Uterus (tissue), 4 donors: ENCODE measurements around the gene LBH. TPM values are rescaled to one million over a fixed set of nuclear protein-coding genes. Genes with fewer than 3 reads are reported as not detected.

ENCODE experiments used
- DNase-seq, 2 donors: peaks; one replicate each; pipeline ENCODE4 v3.0.0-alpha.2; 2019 to 2020
- H3K27ac ChIP-seq, 2 donors: fragments of 200-600 bp; sonication (generic); 1 replicate in 1 of 2; 2 replicates in 1 of 2; pipeline ENCODE4 v1.5.1; 2016 to 2018
- H3K27me3 ChIP-seq, 2 donors: fragments of 200-600 bp; sonication (generic); one replicate each; pipeline ENCODE4 v1.5.1; 2018 to 2019; ENCODE audit warnings: control low read depth in 1 of 2
- H3K36me3 ChIP-seq, 2 donors: fragments of 200-600 bp; sonication (generic); one replicate each; pipeline ENCODE4 v1.5.1; 2019; ENCODE audit warnings: control low read depth in 1 of 2
- H3K4me1 ChIP-seq, 2 donors: fragments of 200-600 bp; sonication (generic); one replicate each; pipeline ENCODE4 v1.5.1; 2018 to 2019; ENCODE audit warnings: control low read depth in 1 of 2
- H3K4me3 ChIP-seq, 2 donors: fragments of 200-600 bp; sonication (generic); 1 replicate in 1 of 2; 2 replicates in 1 of 2; pipeline ENCODE4 v1.5.1; 2018 to 2019; ENCODE audit warnings: mild to moderate bottlenecking in 1 of 2
- H3K9me3 ChIP-seq, 2 donors: fragments of 200-600 bp; sonication (generic); one replicate each; pipeline ENCODE4 v1.5.1; 2019; ENCODE audit warnings: control low read depth in 1 of 2
- CTCF ChIP-seq, 4 experiments: fragments of 200-600 bp in 2 of 4; fragments of 450-650 bp in 2 of 4; sonication (generic) in 2 of 4; IDR thresholded peaks; one replicate each; pipeline ENCODE4 v1.5.1; 2016 to 2019; ENCODE audit warnings: antibody characterized with exemption in 4 of 4, mild to moderate bottlenecking in 2 of 4, moderate library complexity in 1 of 4
- POLR2A ChIP-seq, 2 donors: fragments of 450-650 bp; IDR thresholded peaks; one replicate each; pipeline ENCODE4 v1.6.1; 2016; ENCODE audit warnings: antibody characterized with exemption in 2 of 2, mild to moderate bottlenecking in 1 of 2, moderate library complexity in 1 of 2
- intact Hi-C: fragments of 100-400 bp; cut with DNase I; formaldehyde crosslinking; loops from one replicate; pipeline ENCODE4 v1.15.1; 2023; ENCODE audit warnings: low total_unique reads
- total RNA-seq, 4 donors: library from RNA; depleted of rRNA in 3 of 4; stranded (reverse); fragments of >200 nt in 3 of 4; gene quantifications; one replicate each; pipeline versions ENCODE4 v1.1.0 to v1.2.4, GENCODE V29; 2014 to 2023
- donor health status: DM: yes; HTN: yes; CAD: no.

Gene LBH
- total RNA-seq, 4 donors from 2014 or later, result 30.7 to 94.3 (median 64.5) TPM

DNA sequence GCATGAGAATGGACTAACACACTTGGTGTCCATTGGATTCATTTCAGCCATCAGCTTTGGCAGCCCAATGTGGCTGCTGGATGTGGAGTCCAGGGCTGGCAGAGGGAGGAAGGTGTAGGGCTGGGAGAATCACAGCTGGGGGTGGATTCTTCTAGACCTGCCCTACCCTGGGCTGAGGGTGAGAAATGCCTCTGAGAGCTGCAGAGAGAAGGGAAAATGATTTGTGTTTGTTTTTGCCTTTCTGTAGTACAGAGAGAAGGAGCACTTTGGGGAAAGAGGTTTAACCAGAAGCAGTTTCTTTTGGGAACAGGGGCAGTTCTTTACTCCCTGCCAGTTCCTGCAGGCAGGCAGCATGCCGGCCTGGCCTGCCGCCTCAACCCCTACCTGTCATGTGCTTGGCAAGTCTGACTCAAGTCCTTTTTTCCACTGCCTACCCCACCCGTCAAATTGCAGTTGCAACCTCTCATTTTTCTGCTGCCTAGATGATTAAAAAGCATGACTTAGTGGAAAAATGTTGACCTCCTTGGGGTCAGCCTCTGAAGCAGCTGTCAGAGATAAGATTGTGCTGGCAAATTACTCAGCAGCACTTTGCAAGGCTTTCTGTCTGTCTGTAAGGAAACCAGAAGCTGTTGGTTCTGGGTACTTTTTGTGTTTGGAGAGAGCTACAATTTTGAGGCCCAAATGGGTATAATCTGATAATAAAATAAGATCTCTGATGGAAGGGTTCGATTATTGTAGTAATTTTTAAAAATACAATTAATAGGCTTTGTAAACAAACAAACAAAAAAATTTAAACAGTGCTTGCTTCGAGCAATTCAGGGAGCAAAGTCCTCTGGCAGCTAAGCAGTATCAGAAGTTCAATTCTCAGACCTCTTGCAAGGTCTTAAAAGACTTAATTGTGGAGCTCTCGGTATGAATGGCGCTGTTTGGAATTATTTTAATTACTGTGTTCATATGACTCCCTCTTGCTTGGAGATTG, 21.7 kb downstream of the LBH start:
- Histone ChIP-seq H3K9me3 (no peaks in the 10 kb centered on the region), H3K36me3 (no peaks in the 10 kb centered on the region), H3K4me3 (no peak overlapping the region), H3K27me3 (no peaks in the 10 kb centered on the region), H3K4me1 (peaks cover 0 to 8% of the 10 kb centered on the region in 2 donors), H3K27ac (peak overlapping the region; percentile 55 to 64)
- DNase-seq, result peak; percentile 73 to 77
- TF ChIP-seq CTCF (IDR thresholded peaks at IDR 0.05) (no peak), POLR2A (IDR thresholded peaks at IDR 0.05) (no peak)
- intact Hi-C loops, result no loop called here

- TF ChIP-seq POLR2A (IDR thresholded peaks at IDR 0.05), result no peak
- no peak for TF ChIP-seq CTCF (IDR thresholded peaks at IDR 0.05)
- no peaks in the 10 kb centered on the region for H3K36me3 ChIP-seq
- no peaks in the 10 kb centered on the region for H3K9me3 ChIP-seq
- H3K27ac ChIP-seq, result peak overlapping the region; percentile 55 to 64
- DNase-seq, result peak in 1 of 2 donors; percentile 5
- H3K4me1 ChIP-seq, result peaks cover 0 to 8% of the 10 kb centered on the region in 2 donors
- intact Hi-C loops, result no loop called here
- H3K27me3 ChIP-seq, result no peaks in the 10 kb centered on the region
- no peak overlapping the region for H3K4me3 ChIP-seq
Measured at GRCh38 chr2:30253873-30254684, 22.7 kb downstream of the LBH start.

GRCh38 chr2:30254685-30255001, 23.3 kb downstream of the LBH start:
- intact Hi-C loops, result no loop called here
- peaks cover 0 to 8% of the 10 kb centered on the region in 2 donors for H3K4me1 ChIP-seq
- no peak for DNase-seq

DNA sequence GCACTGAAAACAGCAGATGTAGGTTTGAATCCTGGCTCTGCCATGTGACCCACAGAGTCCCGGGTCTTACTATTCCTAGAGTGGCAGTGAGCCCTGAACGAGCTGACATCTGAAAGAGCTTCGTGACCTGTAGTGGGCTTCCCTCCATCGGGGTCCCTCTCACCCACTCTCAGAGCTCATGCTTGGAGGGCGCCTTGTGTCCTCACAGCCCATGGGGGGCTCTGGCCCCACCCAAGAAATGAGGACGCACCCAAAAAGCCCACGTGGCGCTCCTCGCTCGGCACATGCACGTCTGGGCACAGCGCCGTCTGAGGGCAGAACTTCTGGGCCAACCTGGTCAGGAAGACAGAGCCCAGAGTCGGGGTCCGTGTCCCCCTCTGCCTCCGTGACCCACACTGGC, 23.7 kb downstream of the LBH start:
- TF ChIP-seq CTCF (IDR thresholded peaks at IDR 0.05) (no peak), POLR2A (IDR thresholded peaks at IDR 0.05) (no peak)
- Histone ChIP-seq H3K4me1 (peaks cover 0 to 8% of the 10 kb centered on the region in 2 donors), H3K4me3 (no peak overlapping the region), H3K9me3 (no peaks in the 10 kb centered on the region), H3K36me3 (no peaks in the 10 kb centered on the region), H3K27ac (peak overlapping the region; percentile 3 to 35), H3K27me3 (no peaks in the 10 kb centered on the region)
- no peak for DNase-seq
- intact Hi-C loops, result no loop called here

More at GRCh38 chr2:30254685-30255001, 23.3 kb downstream of the LBH start:
- Histone ChIP-seq H3K4me3 (no peak overlapping the region), H3K9me3 (no peaks in the 10 kb centered on the region), H3K27me3 (no peaks in the 10 kb centered on the region), H3K36me3 (no peaks in the 10 kb centered on the region), H3K27ac (peak overlapping the region; percentile 3 to 35)
- TF ChIP-seq CTCF (IDR thresholded peaks at IDR 0.05) (no peak), POLR2A (IDR thresholded peaks at IDR 0.05) (no peak)
